Adipocyte (in vitro differentiated cells): ENCODE results near the gene ARF3.
A peak's percentile ranks its signal among the peaks of the same experiment; 100 is the strongest.

Experiments used
- DNase-seq: peaks from one replicate; pipeline ENCODE4 v3.0.0-alpha.2; 2015; ENCODE audit warnings: low read depth
- H3K27me3 ChIP-seq: replicated peaks from 2 replicates; pipeline ENCODE4 v1.7.0; 2013; ENCODE audit warnings: mild to moderate bottlenecking, low read length, moderate library complexity; ENCODE audit not compliant: control insufficient read depth, insufficient read depth
- H3K36me3 ChIP-seq: 2 replicates; pipeline ENCODE4 v1.7.0; 2013; ENCODE audit warnings: low read length, mild to moderate bottlenecking, moderate library complexity; ENCODE audit not compliant: control insufficient read depth, insufficient read depth, severe bottlenecking
- H3K4me1 ChIP-seq: 2 replicates; pipeline ENCODE4 v1.7.0; 2013; ENCODE audit warnings: mild to moderate bottlenecking, low read length, moderate library complexity; ENCODE audit not compliant: control insufficient read depth, insufficient read depth
- H3K4me3 ChIP-seq: 2 replicates; pipeline ENCODE4 v1.7.0; 2013; ENCODE audit warnings: mild to moderate bottlenecking, low read length, moderate library complexity
- H3K9ac ChIP-seq: 2 replicates; pipeline ENCODE4 v1.7.0; 2013; ENCODE audit warnings: mild to moderate bottlenecking, low read length, moderate library complexity
- H3K9me3 ChIP-seq: 2 replicates; pipeline ENCODE4 v1.7.0; 2013; ENCODE audit warnings: mild to moderate bottlenecking, low read length, moderate library complexity; ENCODE audit not compliant: control insufficient read depth

ARF3 gene

DNA sequence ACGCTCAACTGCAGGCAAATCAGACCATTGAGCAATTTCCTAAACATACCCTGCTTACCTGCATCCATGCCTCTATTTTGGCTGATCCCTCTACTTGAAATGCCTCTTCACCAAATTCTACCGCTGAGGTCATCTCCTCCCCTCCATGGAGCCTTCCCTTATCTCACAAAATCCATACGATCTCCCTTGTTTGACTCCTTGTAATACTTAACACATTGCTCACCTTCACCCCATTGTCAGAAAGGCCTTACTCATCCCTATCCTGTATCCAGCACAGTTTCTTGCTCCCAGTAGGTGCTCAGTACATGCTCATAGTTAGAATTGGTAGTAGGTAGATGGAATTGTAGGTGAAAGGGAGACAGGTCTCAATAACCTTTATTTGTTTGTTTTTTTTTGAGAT, 36.5 kb upstream of the ARF3 start:
- H3K9me3 ChIP-seq, result no peaks in the 10 kb centered on the region
- H3K4me1 ChIP-seq, result peaks cover 4% of the 10 kb centered on the region
- no peak overlapping the region for H3K9ac ChIP-seq
- H3K36me3 ChIP-seq, result no peaks in the 10 kb centered on the region
- H3K27me3 ChIP-seq, result peaks cover 42% of the 10 kb centered on the region
- no peak for DNase-seq
- no peak overlapping the region for H3K4me3 ChIP-seq

DNA sequence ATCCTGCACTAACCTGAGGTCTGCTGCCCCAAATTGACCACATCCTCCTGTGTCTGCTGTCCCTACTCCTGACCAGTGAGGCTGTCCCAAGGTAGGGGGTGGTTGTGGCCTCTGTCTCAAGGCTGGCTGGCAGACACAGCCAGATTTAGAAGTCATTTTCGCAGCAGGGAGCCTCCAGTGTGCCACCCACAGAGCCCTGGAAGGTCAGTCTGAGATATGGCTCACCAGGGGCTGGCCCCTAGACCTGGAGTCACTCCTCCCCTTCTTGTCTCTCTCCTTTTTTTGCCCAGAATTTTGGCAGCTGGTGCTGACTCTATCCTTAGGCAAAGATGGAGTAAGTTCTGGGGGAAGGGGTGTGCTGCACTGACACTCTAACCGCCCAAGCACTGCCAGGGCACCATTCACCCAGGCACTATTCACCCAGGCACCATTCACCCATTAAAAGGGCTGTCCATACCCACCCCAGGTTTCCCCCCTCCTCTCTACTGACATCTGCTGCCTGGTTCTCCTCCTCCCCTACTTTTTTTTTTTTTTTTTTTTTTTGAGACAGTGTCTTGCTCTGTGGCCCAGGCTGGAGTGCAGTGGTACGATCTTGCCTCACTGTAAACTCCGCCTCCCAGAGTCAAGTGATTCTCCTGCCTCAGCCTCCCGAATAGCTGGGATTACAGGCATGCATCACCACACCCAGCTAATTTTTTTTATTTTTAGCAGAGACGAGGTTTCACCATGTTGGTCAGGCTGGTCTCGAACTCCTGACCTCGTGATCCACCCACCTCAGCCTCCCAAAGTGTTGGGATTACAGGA, 34.2 kb upstream of the ARF3 start:
- Histone ChIP-seq H3K9ac (no peak overlapping the region), H3K9me3 (no peaks in the 10 kb centered on the region), H3K4me1 (no peaks in the 10 kb centered on the region), H3K36me3 (no peaks in the 10 kb centered on the region), H3K27me3 (peaks cover 62% of the 10 kb centered on the region), H3K4me3 (no peak overlapping the region)
- no peak for DNase-seq

DNA sequence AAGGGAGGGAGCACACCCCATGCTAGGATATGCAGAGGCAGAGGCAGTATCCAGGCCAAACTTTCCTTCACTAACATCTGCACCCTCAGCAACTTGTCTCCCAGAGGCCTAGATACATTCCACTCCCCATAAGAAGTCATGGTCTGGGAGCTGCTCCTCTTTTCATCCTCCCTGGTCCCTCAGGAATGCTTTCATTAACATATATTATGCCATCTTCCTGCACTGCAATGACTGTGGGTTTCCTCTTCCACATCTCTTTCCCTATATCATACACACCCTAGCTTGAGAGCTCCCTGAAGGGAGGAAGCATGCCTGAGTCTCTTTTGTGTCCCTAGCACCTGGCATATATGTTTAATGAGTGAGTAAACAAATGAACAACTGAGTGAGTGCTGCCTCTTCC, 33.3 kb upstream of the ARF3 start:
- H3K9me3 ChIP-seq, result no peaks in the 10 kb centered on the region
- H3K4me3 ChIP-seq, result no peak overlapping the region
- H3K36me3 ChIP-seq, result no peaks in the 10 kb centered on the region
- no peaks in the 10 kb centered on the region for H3K4me1 ChIP-seq
- H3K9ac ChIP-seq, result no peak overlapping the region
- no peak for DNase-seq
- peaks cover 71% of the 10 kb centered on the region for H3K27me3 ChIP-seq

DNA sequence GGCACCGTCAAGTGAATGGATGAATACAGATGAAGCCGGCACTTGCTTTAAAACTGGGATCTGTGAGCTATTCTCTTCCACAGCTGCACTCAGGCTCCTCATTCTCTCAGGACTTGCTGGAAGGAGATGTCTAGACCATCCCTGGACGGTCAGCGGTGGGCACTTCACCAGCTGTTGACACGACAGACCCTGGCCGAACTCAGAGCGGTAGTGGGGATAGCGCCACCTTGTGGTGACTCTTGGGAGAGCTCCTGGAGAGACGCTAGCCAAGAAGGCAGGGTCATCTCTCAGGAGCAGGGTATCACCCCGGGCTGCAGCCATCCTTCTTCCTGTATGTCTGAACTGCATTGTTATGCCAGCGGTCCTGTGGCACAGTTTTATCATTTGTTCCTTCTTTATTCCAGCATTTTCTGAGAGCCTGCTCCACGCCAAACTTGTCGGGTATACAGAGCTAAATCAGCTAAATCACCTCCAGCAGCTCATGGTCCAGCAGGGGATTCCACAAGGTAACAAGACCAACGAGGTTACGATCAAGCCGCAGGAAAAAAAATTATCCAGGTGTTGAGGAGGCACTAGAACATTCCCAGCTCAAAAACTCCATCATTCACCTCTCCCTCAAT, 30.9 kb upstream of the ARF3 start:
- Histone ChIP-seq H3K4me3 (no peak overlapping the region), H3K4me1 (no peaks in the 10 kb centered on the region), H3K36me3 (no peaks in the 10 kb centered on the region), H3K9ac (no peak overlapping the region), H3K27me3 (peaks cover 76% of the 10 kb centered on the region), H3K9me3 (no peaks in the 10 kb centered on the region)
- DNase-seq, result peak; percentile 81

DNA sequence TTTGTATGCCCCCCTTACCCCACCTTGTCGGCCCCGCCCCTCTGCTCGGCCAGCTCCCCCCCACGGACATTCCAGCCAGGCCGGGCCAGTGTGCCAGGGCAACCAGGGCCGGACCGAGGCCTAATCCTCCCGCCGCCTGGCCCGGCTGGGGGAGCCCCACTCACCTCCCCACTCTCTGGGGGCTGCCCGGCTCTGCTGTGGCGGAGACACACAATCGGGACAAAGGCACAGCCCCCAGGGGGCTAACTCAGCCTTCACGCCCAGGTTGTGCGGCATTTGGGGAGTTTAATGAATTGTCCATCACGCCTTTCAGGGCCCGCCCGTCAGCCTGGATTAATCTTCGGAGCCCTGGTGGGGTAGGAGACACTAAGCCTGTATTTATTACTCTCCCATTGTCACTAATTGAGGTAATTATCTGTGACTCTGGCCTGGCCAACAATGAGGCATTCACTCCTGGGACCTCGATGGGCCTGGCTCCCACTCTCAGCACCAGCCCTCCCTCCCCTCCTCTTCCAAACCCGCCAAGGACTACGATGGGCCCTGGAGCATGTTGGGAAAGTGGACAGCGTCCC, 29.5 kb upstream of the ARF3 start:
- DNase-seq, result no peak
- no peaks in the 10 kb centered on the region for H3K4me1 ChIP-seq
- peaks cover 84% of the 10 kb centered on the region for H3K27me3 ChIP-seq
- no peaks in the 10 kb centered on the region for H3K36me3 ChIP-seq
- H3K4me3 ChIP-seq, result no peak overlapping the region
- no peaks in the 10 kb centered on the region for H3K9me3 ChIP-seq
- no peak overlapping the region for H3K9ac ChIP-seq

DNA sequence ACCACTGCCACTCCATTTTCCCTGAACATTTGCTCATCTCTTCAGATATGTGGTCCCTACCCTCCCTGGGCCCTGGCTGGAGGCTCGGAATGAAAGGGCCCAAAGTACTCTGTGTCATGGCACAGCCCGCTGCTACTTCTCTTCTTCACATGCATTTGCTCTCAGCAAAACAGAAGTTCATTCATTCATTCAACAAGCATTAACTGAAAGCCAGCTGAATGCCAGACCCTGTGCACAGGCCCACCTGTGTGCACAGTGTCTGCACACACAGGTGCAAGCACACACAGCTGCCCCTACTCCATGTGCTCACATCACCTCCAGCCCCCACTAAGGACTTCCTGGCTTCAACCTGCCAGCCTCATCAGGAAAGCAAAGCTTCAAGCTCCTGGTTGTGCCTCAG, 28.6 kb upstream of the ARF3 start:
- no peak for DNase-seq
- Histone ChIP-seq H3K27me3 (peaks cover 88% of the 10 kb centered on the region), H3K4me1 (no peaks in the 10 kb centered on the region), H3K9ac (no peak overlapping the region), H3K9me3 (no peaks in the 10 kb centered on the region), H3K4me3 (no peak overlapping the region), H3K36me3 (no peaks in the 10 kb centered on the region)

DNA sequence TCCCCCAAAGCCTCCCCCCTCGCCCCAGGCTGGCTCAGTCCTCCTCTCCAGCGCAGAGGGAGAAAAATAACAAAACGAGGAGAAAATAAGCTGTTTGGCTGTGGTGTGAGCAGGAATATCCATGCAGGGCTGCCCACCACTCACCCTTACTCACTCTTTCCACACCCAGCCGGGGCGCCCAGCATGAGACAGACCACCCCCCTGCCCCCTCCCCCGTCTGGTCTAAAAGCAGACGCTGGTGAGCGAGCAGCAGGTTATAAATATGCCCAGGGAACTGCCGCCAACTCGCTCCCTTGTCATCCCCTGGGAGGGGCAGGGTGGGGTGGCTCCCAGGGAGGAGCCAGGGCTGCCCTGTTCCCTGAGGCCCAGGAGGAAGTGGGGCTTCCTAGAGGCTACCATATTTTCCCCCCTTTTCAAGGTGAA, 28.2 kb upstream of the ARF3 start:
- no peak overlapping the region for H3K4me3 ChIP-seq
- H3K9ac ChIP-seq, result no peak overlapping the region
- no peaks in the 10 kb centered on the region for H3K36me3 ChIP-seq
- peaks cover 88% of the 10 kb centered on the region for H3K27me3 ChIP-seq
- DNase-seq, result no peak
- H3K9me3 ChIP-seq, result no peaks in the 10 kb centered on the region
- H3K4me1 ChIP-seq, result peaks cover 4% of the 10 kb centered on the region

DNA sequence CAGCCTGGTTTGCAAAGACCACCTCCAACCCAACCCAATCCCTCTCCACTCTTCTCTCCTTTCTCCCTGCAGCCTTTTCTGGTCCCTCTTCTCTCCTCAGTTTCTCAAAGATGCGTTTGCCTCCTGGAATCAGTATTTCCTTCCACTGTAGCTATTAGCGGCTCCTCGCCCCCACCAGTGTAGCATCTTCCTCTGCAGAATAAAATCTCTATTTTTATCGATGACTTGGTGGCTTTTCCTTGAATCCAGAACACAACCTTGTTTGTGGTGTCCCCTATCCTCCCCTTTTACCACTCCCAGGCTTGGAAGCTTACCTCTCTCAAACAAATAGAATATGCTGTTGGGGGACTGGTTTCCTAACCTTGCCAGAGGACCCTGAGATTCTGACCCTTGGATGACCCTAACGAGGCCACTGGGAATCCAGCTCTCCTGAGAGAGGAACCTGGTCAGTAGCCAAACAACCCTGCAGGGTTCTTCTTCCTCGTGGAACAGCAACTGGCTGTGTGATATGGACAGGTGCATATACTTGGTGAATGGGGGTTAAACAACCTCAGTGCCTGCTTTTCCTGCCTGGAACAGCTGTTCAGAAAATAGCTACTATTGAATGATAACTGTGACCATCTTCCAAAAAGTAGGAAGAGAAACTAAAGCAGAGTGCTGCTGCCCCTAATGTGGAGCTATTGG, 25.3 kb upstream of the ARF3 start:
- Histone ChIP-seq H3K4me1 (peaks cover 23% of the 10 kb centered on the region), H3K4me3 (no peak overlapping the region), H3K9ac (no peak overlapping the region), H3K9me3 (no peaks in the 10 kb centered on the region), H3K36me3 (no peaks in the 10 kb centered on the region), H3K27me3 (peaks cover 87% of the 10 kb centered on the region)
- no peak for DNase-seq

DNA sequence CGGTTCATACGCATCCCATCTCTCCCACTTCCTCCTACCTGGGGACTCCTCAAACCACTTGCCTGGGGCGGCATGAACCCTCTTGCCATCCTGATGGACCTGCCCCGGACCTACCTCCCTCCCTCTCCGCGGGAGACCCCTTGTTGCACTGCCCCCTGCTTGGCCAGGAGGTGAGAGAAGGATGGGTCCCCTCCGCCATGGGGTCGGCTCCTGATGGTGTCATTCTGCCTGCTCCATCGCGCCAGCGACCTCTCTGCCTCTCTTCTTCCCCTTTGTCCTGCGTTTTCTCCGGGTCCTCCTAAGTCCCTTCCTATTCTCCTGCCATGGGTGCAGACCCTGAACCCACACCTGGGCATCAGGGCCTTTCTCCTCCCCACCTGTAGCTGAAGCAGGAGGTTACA, 24.5 kb upstream of the ARF3 start:
- H3K4me3 ChIP-seq, result no peak overlapping the region
- no peak for DNase-seq
- no peaks in the 10 kb centered on the region for H3K9me3 ChIP-seq
- no peaks in the 10 kb centered on the region for H3K36me3 ChIP-seq
- peaks cover 23% of the 10 kb centered on the region for H3K4me1 ChIP-seq
- no peak overlapping the region for H3K9ac ChIP-seq
- H3K27me3 ChIP-seq, result peaks cover 87% of the 10 kb centered on the region

DNA sequence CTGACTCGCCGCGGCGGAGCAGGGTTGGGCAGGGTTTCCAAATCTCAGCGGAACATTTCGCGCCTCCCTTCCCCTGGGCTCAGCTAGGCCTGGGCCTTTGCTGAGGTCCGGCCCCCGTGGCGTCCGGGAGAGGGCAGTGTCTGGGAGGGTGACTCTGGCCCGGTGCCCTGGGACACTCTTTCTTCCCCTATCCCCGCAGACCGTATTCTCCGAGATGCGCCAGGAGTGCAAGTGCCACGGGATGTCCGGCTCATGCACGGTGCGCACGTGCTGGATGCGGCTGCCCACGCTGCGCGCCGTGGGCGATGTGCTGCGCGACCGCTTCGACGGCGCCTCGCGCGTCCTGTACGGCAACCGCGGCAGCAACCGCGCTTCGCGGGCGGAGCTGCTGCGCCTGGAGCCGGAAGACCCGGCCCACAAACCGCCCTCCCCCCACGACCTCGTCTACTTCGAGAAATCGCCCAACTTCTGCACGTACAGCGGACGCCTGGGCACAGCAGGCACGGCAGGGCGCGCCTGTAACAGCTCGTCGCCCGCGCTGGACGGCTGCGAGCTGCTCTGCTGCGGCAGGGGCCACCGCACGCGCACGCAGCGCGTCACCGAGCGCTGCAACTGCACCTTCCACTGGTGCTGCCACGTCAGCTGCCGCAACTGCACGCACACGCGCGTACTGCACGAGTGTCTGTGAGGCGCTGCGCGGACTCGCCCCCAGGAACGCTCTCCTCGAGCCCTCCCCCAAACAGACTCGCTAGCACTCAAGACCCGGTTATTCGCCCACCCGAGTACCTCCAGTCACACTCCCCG, 23.9 kb upstream of the ARF3 start:
- peak; percentile 47 for DNase-seq
- no peak overlapping the region for H3K9ac ChIP-seq
- H3K9me3 ChIP-seq, result no peaks in the 10 kb centered on the region
- peaks cover 23% of the 10 kb centered on the region for H3K4me1 ChIP-seq
- H3K4me3 ChIP-seq, result no peak overlapping the region
- H3K27me3 ChIP-seq, result peaks cover 84% of the 10 kb centered on the region
- H3K36me3 ChIP-seq, result no peaks in the 10 kb centered on the region
